GM18505 (cell line): Measurements from ENCODE around the gene RCVRN.

Experiments
- ATAC-seq: cut with Tn5 transposase; IDR thresholded peaks from one replicate; pipeline ENCODE4 v1.9.1; 2021; ENCODE audit not compliant: unreplicated experiment
- POLR2A ChIP-seq: IDR thresholded peaks from 4 replicates; pipeline ENCODE4 v1.6.1; 2011; ENCODE audit warnings: borderline replicate concordance; ENCODE audit not compliant: insufficient read depth, insufficient read length; ENCODE audit errors: extremely low read depth

Gene RCVRN

DNA sequence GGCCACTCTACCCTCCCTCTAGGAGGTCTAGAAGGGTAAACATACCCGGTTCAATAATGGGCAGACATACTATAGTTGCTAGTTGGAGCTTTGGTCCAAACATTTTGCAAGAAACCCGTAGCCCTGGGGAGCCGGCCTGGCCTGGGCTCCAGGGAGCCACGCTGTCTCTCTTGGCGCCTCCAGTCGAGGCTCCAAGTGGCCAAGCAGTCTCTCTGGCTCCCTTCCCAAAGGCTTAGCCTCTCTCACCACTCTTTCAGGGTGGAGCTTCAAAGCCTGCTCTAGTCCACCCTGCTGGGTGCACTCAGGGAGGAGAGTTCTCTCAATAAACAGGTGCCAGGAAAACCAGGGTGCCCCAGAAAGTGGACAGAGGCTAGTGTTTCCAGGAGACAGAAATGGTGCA, 32.2 kb downstream of the RCVRN start:
- ATAC-seq: no peak
- no peak for TF ChIP-seq POLR2A

DNA sequence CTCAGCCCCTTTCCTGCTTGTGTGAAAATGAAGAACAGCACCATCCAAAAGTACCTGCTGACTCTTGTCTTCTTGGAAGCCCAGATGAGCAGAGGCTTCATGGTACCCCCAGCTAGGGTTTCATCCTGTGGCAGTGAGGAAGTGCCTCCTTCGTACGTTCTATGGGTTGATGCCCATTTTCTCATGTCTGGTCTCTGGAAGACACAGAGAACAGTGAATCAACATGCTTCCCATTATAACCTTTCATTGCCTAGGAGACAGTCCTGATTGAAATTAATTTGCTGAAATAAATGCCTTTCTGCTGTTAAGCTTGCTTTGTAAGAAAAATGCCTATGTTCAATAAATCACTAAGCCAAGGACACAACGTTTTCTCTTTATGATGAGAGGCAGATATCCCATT, 36.5 kb downstream of the RCVRN start:
- ATAC-seq: no peak

GRCh38 chr17:9865586-9865985, 39.5 kb downstream of the RCVRN start:
- ATAC-seq: no peak
- no peak for TF ChIP-seq POLR2A

More for the DNA sequence above, 36.5 kb downstream of the RCVRN start:
- TF ChIP-seq POLR2A: no peak

GRCh38 chr17:9862949-9863348, 42.1 kb downstream of the RCVRN start:
- no peak for TF ChIP-seq POLR2A
- no peak for ATAC-seq

GRCh38 chr17:9862220-9862619, 42.9 kb downstream of the RCVRN start:
- ATAC-seq: no peak
- TF ChIP-seq POLR2A: no peak

DNA sequence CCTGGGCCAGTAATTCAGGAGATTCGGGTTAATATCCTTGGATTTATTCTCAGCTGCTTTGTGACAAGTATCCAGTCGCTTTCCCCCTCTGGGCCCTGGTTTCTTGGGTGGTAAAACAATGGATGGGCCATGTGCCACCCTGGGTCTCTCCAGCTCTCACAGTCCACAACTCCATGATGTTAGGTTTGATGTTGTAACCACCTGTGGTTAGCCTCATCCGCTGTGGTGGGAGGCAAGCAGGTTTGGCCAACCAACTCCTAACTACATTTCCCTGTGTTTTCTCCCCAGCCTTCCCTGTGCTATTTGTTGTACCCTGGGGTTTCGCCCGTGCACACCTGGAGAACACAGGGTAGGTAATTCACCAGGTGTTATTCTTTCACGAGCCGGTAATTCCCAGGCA, 44.2 kb downstream of the RCVRN start:
- ATAC-seq: no peak
- no peak for TF ChIP-seq POLR2A

- TF ChIP-seq POLR2A: no peak
- ATAC-seq: no peak
Observed at GRCh38 chr17:9859781-9860180, 45.3 kb downstream of the RCVRN start.

DNA sequence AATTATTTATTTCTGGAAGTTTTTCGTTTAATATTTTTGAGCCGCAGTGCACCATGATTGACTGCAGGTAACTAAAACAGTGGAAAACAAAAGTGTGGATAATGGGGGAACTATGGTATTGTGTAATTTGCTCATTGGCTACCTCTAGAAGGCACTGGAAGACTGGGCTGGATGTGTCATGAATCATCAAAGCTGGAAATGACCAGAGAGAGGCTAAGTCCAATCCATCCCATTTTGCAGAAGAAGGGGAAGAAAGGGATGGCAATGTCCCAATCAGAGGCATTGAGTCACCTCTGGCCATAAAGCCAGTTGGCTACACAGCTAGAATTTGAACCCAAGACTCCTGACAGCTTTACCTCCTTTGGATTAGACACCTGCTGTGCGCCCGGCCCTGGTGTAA, 50.0 kb downstream of the RCVRN start:
- no peak for TF ChIP-seq POLR2A

GRCh38 chr17:9854255-9854654, 50.8 kb downstream of the RCVRN start:
- ATAC-seq: no peak
- no peak for TF ChIP-seq POLR2A

More for the DNA sequence above, 50.0 kb downstream of the RCVRN start:
- no peak for ATAC-seq

GRCh38 chr17:9850151-9850550, 54.9 kb downstream of the RCVRN start:
- ATAC-seq: no peak
- no peak for TF ChIP-seq POLR2A
